OCI-LY3 (cell line): ENCODE data around the gene LAMC3.

ENCODE experiments used
- EZH2phosphoT487 ChIP-seq: fragments of 200-600 bp; shearing (Covaris generic); IDR thresholded peaks from 2 replicates; pipeline ENCODE4 v1.6.1; 2018; ENCODE audit warnings: antibody characterized with exemption, mixed run types, low read depth
- TF ChIP-seq, protein P1 (sequence below): fragments of 200-600, 300-600 bp; sonication (generic); IDR thresholded peaks from 2 replicates; pipeline ENCODE4 v1.5.1; 2014; ENCODE audit warnings: antibody characterized with exemption, low read length, low read depth

DNA sequence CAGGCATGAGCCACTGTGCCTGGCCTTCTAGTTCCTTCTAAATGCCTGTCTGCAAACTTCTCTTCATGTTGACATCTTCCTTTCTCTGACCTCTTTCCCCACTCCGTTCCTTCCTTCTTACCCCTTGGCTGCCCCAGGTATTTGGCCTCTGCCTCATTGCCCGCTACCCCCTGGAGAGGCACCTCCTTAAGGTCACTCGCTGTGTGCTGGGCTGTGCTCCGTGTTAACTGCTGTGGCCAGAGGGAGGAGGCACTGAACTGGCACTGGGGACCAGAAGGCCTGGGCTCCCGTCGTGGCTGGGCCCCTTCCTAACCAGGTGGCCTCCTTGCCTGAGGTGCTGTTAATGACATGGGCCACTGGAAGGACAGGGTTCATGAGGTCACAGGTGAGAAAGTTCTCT lies 39.4 kb downstream of the LAMC3 start:
- TF ChIP-seq, protein P1, sequence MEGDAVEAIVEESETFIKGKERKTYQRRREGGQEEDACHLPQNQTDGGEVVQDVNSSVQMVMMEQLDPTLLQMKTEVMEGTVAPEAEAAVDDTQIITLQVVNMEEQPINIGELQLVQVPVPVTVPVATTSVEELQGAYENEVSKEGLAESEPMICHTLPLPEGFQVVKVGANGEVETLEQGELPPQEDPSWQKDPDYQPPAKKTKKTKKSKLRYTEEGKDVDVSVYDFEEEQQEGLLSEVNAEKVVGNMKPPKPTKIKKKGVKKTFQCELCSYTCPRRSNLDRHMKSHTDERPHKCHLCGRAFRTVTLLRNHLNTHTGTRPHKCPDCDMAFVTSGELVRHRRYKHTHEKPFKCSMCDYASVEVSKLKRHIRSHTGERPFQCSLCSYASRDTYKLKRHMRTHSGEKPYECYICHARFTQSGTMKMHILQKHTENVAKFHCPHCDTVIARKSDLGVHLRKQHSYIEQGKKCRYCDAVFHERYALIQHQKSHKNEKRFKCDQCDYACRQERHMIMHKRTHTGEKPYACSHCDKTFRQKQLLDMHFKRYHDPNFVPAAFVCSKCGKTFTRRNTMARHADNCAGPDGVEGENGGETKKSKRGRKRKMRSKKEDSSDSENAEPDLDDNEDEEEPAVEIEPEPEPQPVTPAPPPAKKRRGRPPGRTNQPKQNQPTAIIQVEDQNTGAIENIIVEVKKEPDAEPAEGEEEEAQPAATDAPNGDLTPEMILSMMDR: no peak
- no peak for TF ChIP-seq EZH2phosphoT487
